Measurements from ENCODE around the gene HDAC9. TPM values are rescaled to one million over a fixed set of nuclear protein-coding genes. Genes with fewer than 3 reads are reported as not detected.

The HDAC9 gene
- total RNA-seq, 1 experiment from 2014 or later = 14.7 TPM

GRCh38 chr7:18579698-18580097 lies 84.1 kb downstream of the HDAC9 start:
- H3K4me2 ChIP-seq = no peak overlapping the region
- no peaks in the 10 kb centered on the region for H3F3A ChIP-seq (ENCODE audit: insufficient read depth, low read depth)
- CTCF ChIA-PET = no interaction called here
- no peaks in the 10 kb centered on the region for H3K9me3 ChIP-seq (ENCODE audit: insufficient read depth, low read depth)
- no peak for TF ChIP-seq CTCF (conservative IDR thresholded peaks at IDR 0.05)
- TF ChIP-seq EZH2 (IDR thresholded peaks at IDR 0.05; ENCODE audit: low read depth) = no peak
- H4K20me1 ChIP-seq (ENCODE audit: insufficient read depth) = no peaks in the 10 kb centered on the region
- no peak for DNase-seq
- H3K36me3 ChIP-seq (ENCODE audit: low read depth) = no peaks in the 10 kb centered on the region
- no peak overlapping the region for H3K4me3 ChIP-seq
- no TSS peak for BruUV-seq (replicated peaks)
- POLR2A ChIA-PET (ENCODE audit: unreplicated experiment) = no interaction called here
- H3K27ac ChIP-seq = no peak overlapping the region
- H2AFZ ChIP-seq = no peak overlapping the region
- no peaks in the 10 kb centered on the region for H3K4me1 ChIP-seq (replicated peaks; ENCODE audit: insufficient read depth)
- H3K27me3 ChIP-seq (ENCODE audit: insufficient read depth, low read depth) = no peaks in the 10 kb centered on the region
- no peaks in the 10 kb centered on the region for H3K79me2 ChIP-seq (ENCODE audit: low read depth)
- intact Hi-C loops (cut with micrococcal nuclease; ENCODE audit: unreplicated experiment) = loop anchor here (10.0 kb wide), 1 partner anchor 805 kb away; no protein-coding TSS in a partner anchor
- peaks cover 3% of the 10 kb centered on the region; the same call in 1 of the 2 replicates for H3K9me2 ChIP-seq (ENCODE audit: insufficient read depth)

DNA sequence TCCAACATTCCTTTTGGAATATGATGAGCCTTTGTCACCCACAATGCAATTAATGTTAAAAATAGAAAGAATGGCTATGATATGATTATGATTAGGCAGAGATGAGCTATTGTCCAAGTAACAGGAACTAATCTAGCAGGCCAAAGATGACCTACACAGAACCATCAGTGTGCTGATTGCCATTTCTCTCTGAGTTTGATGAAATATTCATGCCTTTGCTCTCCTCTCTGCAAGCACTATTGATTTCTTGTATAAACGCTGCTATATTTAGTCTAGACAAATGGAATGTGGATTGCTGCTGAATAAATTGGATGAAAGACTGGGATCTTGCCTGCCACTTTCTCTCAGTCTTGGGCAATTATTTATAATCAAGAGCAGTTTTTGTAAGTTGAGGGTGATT lies 85.4 kb downstream of the HDAC9 start:
- no peak for DNase-seq
- Histone ChIP-seq H3F3A (ENCODE audit: insufficient read depth, low read depth) (no peaks in the 10 kb centered on the region), H3K27ac (no peak overlapping the region), H3K27me3 (ENCODE audit: insufficient read depth, low read depth) (no peaks in the 10 kb centered on the region), H3K4me1 (replicated peaks; ENCODE audit: insufficient read depth) (no peaks in the 10 kb centered on the region), H3K79me2 (ENCODE audit: low read depth) (no peaks in the 10 kb centered on the region), H3K4me2 (no peak overlapping the region), H4K20me1 (ENCODE audit: insufficient read depth) (no peaks in the 10 kb centered on the region), H3K4me3 (no peak overlapping the region), H3K36me3 (ENCODE audit: low read depth) (no peaks in the 10 kb centered on the region), H3K9me3 (ENCODE audit: insufficient read depth, low read depth) (no peaks in the 10 kb centered on the region), H3K9me2 (ENCODE audit: insufficient read depth) (peaks cover 3% of the 10 kb centered on the region; the same call in 1 of the 2 replicates), H2AFZ (no peak overlapping the region)
- no TSS peak for BruUV-seq (replicated peaks)
- TF ChIP-seq CTCF (conservative IDR thresholded peaks at IDR 0.05) (no peak), EZH2 (IDR thresholded peaks at IDR 0.05; ENCODE audit: low read depth) (no peak)
- ChIA-PET CTCF (no interaction called here), POLR2A (ENCODE audit: unreplicated experiment) (no interaction called here)
- intact Hi-C loops (cut with micrococcal nuclease; ENCODE audit: unreplicated experiment) = no loop called here

DNA sequence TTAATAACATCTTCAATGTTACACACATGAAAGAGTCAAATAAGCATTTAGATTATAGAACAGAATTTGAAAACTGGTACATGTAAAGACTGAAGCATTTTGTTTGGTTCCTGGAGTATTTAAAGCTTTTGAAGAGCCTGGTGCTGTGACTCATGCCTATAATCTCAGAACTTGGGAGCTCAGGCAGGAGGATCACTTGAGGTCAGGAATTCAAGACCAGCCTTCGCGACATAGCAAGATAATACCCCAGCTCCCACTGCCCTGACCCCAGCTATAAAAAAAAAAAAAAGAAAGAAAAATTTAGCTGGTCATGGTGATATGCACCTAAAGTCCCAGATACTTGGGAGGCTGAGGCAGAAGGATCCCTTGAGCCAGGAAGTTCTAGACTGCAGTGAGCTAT lies 87.8 kb downstream of the HDAC9 start:
- Histone ChIP-seq H3K9me2 (ENCODE audit: insufficient read depth) (peaks cover 3% of the 10 kb centered on the region; the same call in 1 of the 2 replicates), H3F3A (ENCODE audit: insufficient read depth, low read depth) (no peaks in the 10 kb centered on the region), H3K27me3 (ENCODE audit: insufficient read depth, low read depth) (no peaks in the 10 kb centered on the region), H4K20me1 (ENCODE audit: insufficient read depth) (no peaks in the 10 kb centered on the region), H3K9me3 (ENCODE audit: insufficient read depth, low read depth) (no peaks in the 10 kb centered on the region), H2AFZ (no peak overlapping the region), H3K27ac (no peak overlapping the region), H3K79me2 (ENCODE audit: low read depth) (no peaks in the 10 kb centered on the region), H3K4me2 (no peak overlapping the region), H3K36me3 (ENCODE audit: low read depth) (no peaks in the 10 kb centered on the region), H3K4me1 (replicated peaks; ENCODE audit: insufficient read depth) (no peaks in the 10 kb centered on the region), H3K4me3 (no peak overlapping the region)
- BruUV-seq (replicated peaks) = no TSS peak
- no peak for TF ChIP-seq CTCF (conservative IDR thresholded peaks at IDR 0.05)
- TF ChIP-seq EZH2 (IDR thresholded peaks at IDR 0.05; ENCODE audit: low read depth) = no peak
- ChIA-PET POLR2A (ENCODE audit: unreplicated experiment) (no interaction called here), CTCF (no interaction called here)
- DNase-seq = no peak
- intact Hi-C loops (cut with micrococcal nuclease; ENCODE audit: unreplicated experiment) = no loop called here

Data from PC-9 (cell line).